HL-60 (cell line): Measurements from ENCODE around the gene GOLPH3.

ENCODE experiments used
- DNase-seq, 2 experiments: peaks; one replicate each; pipeline ENCODE4 v3.0.0-alpha.2; 2010 to 2020; ENCODE audit warnings: low read depth in 1 of 2, low spot score in 1 of 2
- H3K27ac ChIP-seq: fragments of 250-450 bp; sonication (Bioruptor Pico); replicated peaks from 2 replicates; pipeline ENCODE4 v1.5.1; 2020; ENCODE audit warnings: mild to moderate bottlenecking, moderate library complexity
- H3K27me3 ChIP-seq: fragments of 250-450 bp; sonication (Bioruptor Pico); 2 replicates; pipeline ENCODE4 v1.5.1; 2021; ENCODE audit warnings: mild to moderate bottlenecking, moderate library complexity; ENCODE audit not compliant: insufficient read depth, poor library complexity, severe bottlenecking
- H3K4me3 ChIP-seq: replicated peaks from 2 replicates; pipeline ENCODE4 v1.5.1; 2011; ENCODE audit warnings: mild to moderate bottlenecking, control low read depth, low read length; ENCODE audit not compliant: insufficient read depth
- GABPA ChIP-seq: IDR thresholded peaks from 2 replicates; pipeline ENCODE4 v1.6.1; 2012; ENCODE audit warnings: low read depth
- POLR2AphosphoS5 ChIP-seq: IDR thresholded peaks from 2 replicates; pipeline ENCODE4 v1.6.1; 2012; ENCODE audit warnings: low read depth
- SPI1 ChIP-seq: IDR thresholded peaks from 2 replicates; pipeline ENCODE4 v1.6.1; 2012; ENCODE audit warnings: low read depth, mild to moderate bottlenecking, borderline replicate concordance
- TF ChIP-seq, protein P1 (sequence below): IDR thresholded peaks from one replicate; pipeline ENCODE4 v1.5.1; 2011; ENCODE audit warnings: low read length, control low read depth, inconsistent platforms; ENCODE audit not compliant: insufficient read depth
- TF ChIP-seq, protein P2 (sequence below): IDR thresholded peaks from 2 replicates; pipeline ENCODE4 v1.6.1; 2012; ENCODE audit warnings: low read depth; ENCODE audit not compliant: insufficient replicate concordance

Gene GOLPH3

DNA sequence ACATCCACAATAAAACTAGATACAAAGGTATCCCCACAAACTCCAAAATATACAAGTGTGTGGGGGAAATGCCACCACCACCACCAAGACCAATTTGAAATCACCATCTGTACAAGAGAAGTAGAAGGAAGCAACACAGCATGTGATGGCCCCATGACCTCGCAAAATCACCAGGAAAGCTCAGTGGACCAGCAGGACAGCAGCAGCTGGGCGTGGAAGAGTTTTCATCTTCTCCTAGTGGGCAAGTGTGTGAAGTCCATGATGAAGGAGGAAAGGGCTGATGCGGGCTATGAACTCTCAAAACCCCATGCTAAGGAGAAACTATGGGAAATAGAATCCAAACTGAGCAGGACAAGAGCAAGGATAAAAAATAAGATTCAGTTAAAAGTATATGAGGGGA lies 58.1 kb downstream of the GOLPH3 start:
- Histone ChIP-seq H3K27me3 (no peaks in the 10 kb centered on the region), H3K27ac (no peak overlapping the region), H3K4me3 (no peak overlapping the region)
- TF ChIP-seq, protein P1, sequence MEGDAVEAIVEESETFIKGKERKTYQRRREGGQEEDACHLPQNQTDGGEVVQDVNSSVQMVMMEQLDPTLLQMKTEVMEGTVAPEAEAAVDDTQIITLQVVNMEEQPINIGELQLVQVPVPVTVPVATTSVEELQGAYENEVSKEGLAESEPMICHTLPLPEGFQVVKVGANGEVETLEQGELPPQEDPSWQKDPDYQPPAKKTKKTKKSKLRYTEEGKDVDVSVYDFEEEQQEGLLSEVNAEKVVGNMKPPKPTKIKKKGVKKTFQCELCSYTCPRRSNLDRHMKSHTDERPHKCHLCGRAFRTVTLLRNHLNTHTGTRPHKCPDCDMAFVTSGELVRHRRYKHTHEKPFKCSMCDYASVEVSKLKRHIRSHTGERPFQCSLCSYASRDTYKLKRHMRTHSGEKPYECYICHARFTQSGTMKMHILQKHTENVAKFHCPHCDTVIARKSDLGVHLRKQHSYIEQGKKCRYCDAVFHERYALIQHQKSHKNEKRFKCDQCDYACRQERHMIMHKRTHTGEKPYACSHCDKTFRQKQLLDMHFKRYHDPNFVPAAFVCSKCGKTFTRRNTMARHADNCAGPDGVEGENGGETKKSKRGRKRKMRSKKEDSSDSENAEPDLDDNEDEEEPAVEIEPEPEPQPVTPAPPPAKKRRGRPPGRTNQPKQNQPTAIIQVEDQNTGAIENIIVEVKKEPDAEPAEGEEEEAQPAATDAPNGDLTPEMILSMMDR = no peak
- TF ChIP-seq GABPA (no peak), SPI1 (no peak), POLR2AphosphoS5 (no peak)
- TF ChIP-seq, protein P2, sequence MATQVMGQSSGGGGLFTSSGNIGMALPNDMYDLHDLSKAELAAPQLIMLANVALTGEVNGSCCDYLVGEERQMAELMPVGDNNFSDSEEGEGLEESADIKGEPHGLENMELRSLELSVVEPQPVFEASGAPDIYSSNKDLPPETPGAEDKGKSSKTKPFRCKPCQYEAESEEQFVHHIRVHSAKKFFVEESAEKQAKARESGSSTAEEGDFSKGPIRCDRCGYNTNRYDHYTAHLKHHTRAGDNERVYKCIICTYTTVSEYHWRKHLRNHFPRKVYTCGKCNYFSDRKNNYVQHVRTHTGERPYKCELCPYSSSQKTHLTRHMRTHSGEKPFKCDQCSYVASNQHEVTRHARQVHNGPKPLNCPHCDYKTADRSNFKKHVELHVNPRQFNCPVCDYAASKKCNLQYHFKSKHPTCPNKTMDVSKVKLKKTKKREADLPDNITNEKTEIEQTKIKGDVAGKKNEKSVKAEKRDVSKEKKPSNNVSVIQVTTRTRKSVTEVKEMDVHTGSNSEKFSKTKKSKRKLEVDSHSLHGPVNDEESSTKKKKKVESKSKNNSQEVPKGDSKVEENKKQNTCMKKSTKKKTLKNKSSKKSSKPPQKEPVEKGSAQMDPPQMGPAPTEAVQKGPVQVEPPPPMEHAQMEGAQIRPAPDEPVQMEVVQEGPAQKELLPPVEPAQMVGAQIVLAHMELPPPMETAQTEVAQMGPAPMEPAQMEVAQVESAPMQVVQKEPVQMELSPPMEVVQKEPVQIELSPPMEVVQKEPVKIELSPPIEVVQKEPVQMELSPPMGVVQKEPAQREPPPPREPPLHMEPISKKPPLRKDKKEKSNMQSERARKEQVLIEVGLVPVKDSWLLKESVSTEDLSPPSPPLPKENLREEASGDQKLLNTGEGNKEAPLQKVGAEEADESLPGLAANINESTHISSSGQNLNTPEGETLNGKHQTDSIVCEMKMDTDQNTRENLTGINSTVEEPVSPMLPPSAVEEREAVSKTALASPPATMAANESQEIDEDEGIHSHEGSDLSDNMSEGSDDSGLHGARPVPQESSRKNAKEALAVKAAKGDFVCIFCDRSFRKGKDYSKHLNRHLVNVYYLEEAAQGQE = no peak
- DNase-seq = no peak

DNA sequence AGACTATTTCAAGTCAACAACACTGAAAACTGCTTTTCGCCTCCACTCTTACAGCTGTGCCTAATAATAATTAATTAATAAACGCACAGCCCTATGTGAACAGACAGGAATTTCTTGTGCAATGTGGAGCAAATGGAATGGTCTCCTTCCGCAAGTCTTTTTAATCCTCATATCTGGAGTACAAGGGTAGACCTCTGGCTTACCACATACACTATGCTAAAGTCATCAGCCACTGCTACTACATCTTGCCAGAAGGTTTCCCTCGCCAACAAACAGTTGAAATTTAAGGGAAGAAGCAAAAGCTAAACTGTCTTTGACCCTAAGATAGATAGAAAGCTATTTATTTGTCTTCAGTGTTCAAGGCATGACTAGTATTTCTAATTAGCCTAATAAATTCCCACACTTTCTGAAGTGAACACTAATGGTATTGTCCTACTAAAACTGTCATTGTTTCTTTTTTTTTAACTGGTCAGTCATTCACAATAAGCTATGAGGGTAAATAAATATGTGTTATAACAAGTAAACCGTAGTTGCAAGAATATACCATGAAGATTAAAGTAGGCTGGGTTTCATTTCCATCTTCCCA lies 63.9 kb downstream of the GOLPH3 start:
- DNase-seq = no peak
- Histone ChIP-seq H3K4me3 (no peak overlapping the region), H3K27ac (no peak overlapping the region), H3K27me3 (no peaks in the 10 kb centered on the region)
- TF ChIP-seq POLR2AphosphoS5 (no peak), GABPA (no peak), SPI1 (no peak)
- TF ChIP-seq, protein P1 = no peak
- TF ChIP-seq, protein P2 = no peak

DNA sequence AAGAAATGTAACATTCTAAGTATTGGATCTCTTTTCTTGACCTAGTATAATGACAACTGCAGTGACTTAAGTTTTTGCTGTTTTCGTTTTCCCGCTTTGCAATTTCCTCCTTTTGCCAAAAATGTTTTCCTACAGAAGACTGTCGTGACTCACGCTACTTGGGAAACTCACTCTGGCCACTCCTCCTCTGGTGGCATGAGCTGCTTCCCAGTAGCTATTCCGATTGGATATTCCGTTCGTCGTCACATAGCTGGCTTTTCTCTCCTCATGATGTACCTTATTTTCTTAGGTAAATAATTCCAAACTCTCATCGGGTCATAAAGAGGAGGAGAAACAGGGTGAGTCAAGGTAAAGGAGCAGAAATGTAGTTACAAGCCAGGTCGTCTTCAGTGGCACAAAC lies 64.9 kb downstream of the GOLPH3 start:
- DNase-seq = no peak
- TF ChIP-seq, protein P1 = no peak
- TF ChIP-seq, protein P2 = no peak
- no peak for TF ChIP-seq SPI1
- Histone ChIP-seq H3K4me3 (no peak overlapping the region), H3K27me3 (no peaks in the 10 kb centered on the region), H3K27ac (no peak overlapping the region)
